Heart right ventricle (tissue), 16 donors: ENCODE results near the gene PPM1F. TPM values are rescaled to one million over a fixed set of nuclear protein-coding genes. Genes with fewer than 3 reads are reported as not detected.

Source experiments
- ATAC-seq, 8 donors: fragments of 200-7000 bp; cut with Tn5 transposase; one replicate each; pipeline ENCODE4 v1.9.1; 2020; ENCODE audit warnings: mild to moderate bottlenecking in 8 of 8, moderate library complexity in 8 of 8, moderate number of reproducible peaks in 1 of 8
- DNase-seq, 2 donors: peaks; one replicate each; pipeline ENCODE4 v3.0.0-alpha.2; 2020
- H3K27ac ChIP-seq, 10 donors: fragments of 200-600 bp; sonication (generic) in 2 of 10; one replicate each; pipeline versions ENCODE4 v1.5.0 to v1.8.0; 2020 to 2022; ENCODE audit warnings: mild to moderate bottlenecking in 3 of 10
- H3K27me3 ChIP-seq, 7 donors: fragments of 200-600 bp; one replicate each; pipeline ENCODE4 v1.8.0; 2021 to 2022; ENCODE audit warnings: mild to moderate bottlenecking in 2 of 7
- H3K36me3 ChIP-seq, 9 donors: fragments of 200-600 bp; sonication (generic) in 1 of 9; one replicate each; pipeline versions ENCODE4 v1.5.0 to v1.8.0; 2020 to 2022; ENCODE audit warnings: mild to moderate bottlenecking in 2 of 9
- H3K4me1 ChIP-seq, 9 donors: fragments of 200-600 bp; sonication (generic) in 1 of 9; one replicate each; pipeline versions ENCODE4 v1.5.0 to v1.8.0; 2020 to 2022; ENCODE audit warnings: mild to moderate bottlenecking in 4 of 9
- H3K4me3 ChIP-seq, 10 donors: fragments of 200-600 bp; sonication (generic) in 2 of 10; one replicate each; pipeline versions ENCODE4 v1.5.0 to v1.8.0; 2020 to 2022; ENCODE audit warnings: mild to moderate bottlenecking in 7 of 10, moderate library complexity in 2 of 10
- H3K9me3 ChIP-seq, 11 donors: fragments of 200-600 bp in 10 of 11; sonication (generic) in 2 of 11; one replicate each; pipeline versions ENCODE4 v1.5.0 to v1.8.0; 2013 to 2022; ENCODE audit warnings: mild to moderate bottlenecking in 2 of 11, control low read depth in 1 of 11, moderate library complexity in 1 of 11
- WGBS, 2 donors: extraction: QIAGEN DNeasy Blood & Tissue Kit; methylation state at CpG; one replicate each; pipeline ENCODE4 v1.1.7; 2013; ENCODE audit warnings: inconsistent platforms in 1 of 2; 5-methylcytosine and 5-hydroxymethylcytosine counted together
- intact Hi-C, 10 donors: fragments of 100-400 bp; cut with DNase I; formaldehyde crosslinking; loops; one replicate each; pipeline versions ENCODE4 v1.11.1 to v1.14.2; 2022
- polyA plus RNA-seq, 2 donors: library from polyadenylated mRNA; stranded (reverse); fragments of 200-250 nt; gene quantifications; one replicate each; pipeline ENCODE4 v1.2.3, GENCODE V29; 2013
- total RNA-seq, 10 donors: library from RNA; stranded (reverse); fragmentation: NEBNext Ultra II Directional in 3 of 10; extraction: Animal tissue kit (Norgen Biotek cat#: 25700) in 3 of 10; gene quantifications; one replicate each; pipeline versions ENCODE4 v1.2.1 to v1.2.4, GENCODE V29; 2021 to 2023
- TF ChIP-seq, protein P1 (sequence below), 9 donors: fragments of 200-600 bp; sonication (generic) in 2 of 9; IDR thresholded peaks; one replicate each; pipeline versions ENCODE4 v1.5.0 to v1.8.0; 2021 to 2022; ENCODE audit warnings: antibody characterized with exemption in 9 of 9, mild to moderate bottlenecking in 5 of 9, moderate library complexity in 1 of 9
- donor health status: Arrhythmogenic right ventricular cardiomyopathy.
- donor health status: ischemic (EF 13 %, LVEDD 7.1; RV severe dilation, severe dysfunction).
- donor health status: healthy with polysubstance abuse.
- donor health status: DM: no; HTN: yes; CAD: no.
- donor health status: DM: no; HTN: no; CAD: no.
- donor health status: ischemic (EF 25% LVEDD 6.9; RV normal size, moderate dysfunction).
- donor health status: ischemic (EF 25% LVEDD 5.7; RV mildly dilated, moderate dysfunction).
- donor health status: healthy.
- donor health status: DM: yes; HTN: yes; CAD: no.
- donor health status: Ischemic cardiomyopathy.
- donor health status: ischemic (EF 35%, LVEDD 5.7; RV mildly dilated, moderate dysfunction).
- donor health status: nonischemic (EF 11% LVEDD 7.7; RV severe dilation, severe dysfunction).
- donor health status: DM: yes; HTN: yes; CAD: no.
- donor health status: PGD.
- donor health status: ischemic (EF 29% LVEDD 5.4; RV normal size, mild dysfunction).
- donor health status: nonischemic (EF 23%, LVEDD 6.1; RV moderate dilation, normal function).

PPM1F gene
- total and polyA plus RNA-seq, 12 donors = 11.8 to 31.4 (median 18.1) TPM

DNA sequence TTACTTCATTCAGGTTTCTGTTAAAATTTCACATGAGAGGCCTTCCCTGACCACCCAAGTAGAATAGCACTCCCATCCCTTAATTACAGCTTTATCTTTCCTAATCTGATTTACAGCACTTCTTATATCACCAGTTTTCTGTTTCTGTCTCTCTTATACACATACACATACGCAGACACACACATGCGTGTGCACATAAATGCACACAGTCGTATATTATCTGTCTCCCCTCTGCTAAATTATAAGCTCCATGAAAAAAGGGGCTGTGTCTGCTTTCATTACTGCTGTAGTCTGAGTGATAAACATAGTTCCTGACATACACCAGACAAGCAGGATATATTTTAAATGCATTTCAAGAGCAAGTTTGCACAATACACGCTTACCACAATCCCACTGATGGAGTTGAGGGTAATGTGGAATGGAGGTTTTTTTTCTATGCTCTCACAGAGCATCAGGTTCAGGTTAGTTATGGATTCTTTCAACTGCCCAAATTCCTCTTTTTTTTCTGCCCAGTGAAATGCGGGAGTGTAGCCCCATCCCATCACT, 43.6 kb upstream of the PPM1F start:
- Histone ChIP-seq H3K27me3 (peaks cover 0 to 3% (median 0%) of the 10 kb centered on the region in 7 donors), H3K9me3 (no peaks in the 10 kb centered on the region), H3K4me1 (no peaks in the 10 kb centered on the region), H3K27ac (no peak overlapping the region), H3K4me3 (no peak overlapping the region), H3K36me3 (no peaks in the 10 kb centered on the region)
- ATAC-seq (no peak), DNase-seq (no peak)
- intact Hi-C loops = no loop called here
- 84 to 87% methylated on average over 5 of the region's 5 CpGs for WGBS, 2 donors
- TF ChIP-seq, protein P1, sequence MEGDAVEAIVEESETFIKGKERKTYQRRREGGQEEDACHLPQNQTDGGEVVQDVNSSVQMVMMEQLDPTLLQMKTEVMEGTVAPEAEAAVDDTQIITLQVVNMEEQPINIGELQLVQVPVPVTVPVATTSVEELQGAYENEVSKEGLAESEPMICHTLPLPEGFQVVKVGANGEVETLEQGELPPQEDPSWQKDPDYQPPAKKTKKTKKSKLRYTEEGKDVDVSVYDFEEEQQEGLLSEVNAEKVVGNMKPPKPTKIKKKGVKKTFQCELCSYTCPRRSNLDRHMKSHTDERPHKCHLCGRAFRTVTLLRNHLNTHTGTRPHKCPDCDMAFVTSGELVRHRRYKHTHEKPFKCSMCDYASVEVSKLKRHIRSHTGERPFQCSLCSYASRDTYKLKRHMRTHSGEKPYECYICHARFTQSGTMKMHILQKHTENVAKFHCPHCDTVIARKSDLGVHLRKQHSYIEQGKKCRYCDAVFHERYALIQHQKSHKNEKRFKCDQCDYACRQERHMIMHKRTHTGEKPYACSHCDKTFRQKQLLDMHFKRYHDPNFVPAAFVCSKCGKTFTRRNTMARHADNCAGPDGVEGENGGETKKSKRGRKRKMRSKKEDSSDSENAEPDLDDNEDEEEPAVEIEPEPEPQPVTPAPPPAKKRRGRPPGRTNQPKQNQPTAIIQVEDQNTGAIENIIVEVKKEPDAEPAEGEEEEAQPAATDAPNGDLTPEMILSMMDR (IDR thresholded peaks at IDR 0.05) = no peak

DNA sequence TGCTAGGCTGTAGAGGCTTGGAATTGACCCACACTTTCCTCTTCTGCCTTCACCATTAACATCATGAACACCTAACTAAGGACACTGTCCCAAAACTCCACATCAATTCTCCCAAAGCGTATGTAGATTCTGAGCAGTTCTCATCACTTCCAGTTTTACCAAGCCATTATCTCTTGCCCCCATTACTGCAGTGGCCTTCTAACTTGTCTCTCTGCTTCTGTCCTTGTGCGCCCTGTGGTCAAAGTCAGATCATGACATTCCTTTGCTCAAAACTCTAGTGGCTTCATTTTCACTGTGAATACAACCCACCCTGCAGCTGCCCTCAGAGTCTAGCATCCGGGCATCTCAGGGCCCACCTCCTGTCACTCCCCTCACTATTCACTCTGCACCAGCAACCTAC, 43.0 kb upstream of the PPM1F start:
- no peaks in the 10 kb centered on the region for H3K36me3 ChIP-seq
- H3K9me3 ChIP-seq = no peaks in the 10 kb centered on the region
- ATAC-seq (no peak), DNase-seq (no peak)
- no peak overlapping the region for H3K4me3 ChIP-seq
- no peak overlapping the region for H3K27ac ChIP-seq
- TF ChIP-seq, protein P1 (IDR thresholded peaks at IDR 0.05) = no peak
- intact Hi-C loops = no loop called here
- no peaks in the 10 kb centered on the region for H3K4me1 ChIP-seq
- WGBS, 2 donors = 88 to 94% methylated on average over 3 of the region's 3 CpGs
- peaks cover 0 to 3% (median 0%) of the 10 kb centered on the region in 7 donors for H3K27me3 ChIP-seq

DNA sequence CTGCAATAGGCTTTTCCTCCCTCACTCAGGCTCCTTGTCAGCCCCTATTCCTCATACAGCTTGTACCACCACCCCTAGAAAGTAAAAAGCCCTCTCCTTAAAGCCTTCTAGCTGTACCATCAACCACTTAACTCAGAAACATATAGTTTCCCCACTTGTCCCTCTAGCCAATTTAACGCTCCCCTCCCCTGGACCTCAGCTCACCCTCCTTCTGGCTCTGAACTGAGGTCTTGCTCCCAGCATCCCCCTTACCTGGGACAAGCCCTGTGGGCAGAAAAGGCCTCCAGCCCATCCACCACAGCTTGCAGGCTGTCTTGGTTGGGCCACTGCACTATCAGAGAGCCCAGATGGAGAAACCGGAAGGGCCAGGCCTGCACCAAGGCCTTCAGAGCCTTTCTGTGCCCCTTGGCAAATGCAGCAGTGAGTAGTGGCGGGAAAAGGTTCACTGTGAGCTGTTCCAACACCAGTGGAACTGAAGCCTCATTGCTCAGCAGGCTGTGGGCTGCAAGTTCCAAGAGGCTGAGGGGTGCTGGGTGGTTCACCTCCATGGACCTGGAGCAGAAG, 42.3 kb upstream of the PPM1F start:
- DNase-seq = no peak
- H3K27me3 ChIP-seq = peaks cover 0 to 3% (median 0%) of the 10 kb centered on the region in 7 donors
- no peak overlapping the region for H3K27ac ChIP-seq
- H3K4me1 ChIP-seq = no peaks in the 10 kb centered on the region
- no peak overlapping the region for H3K4me3 ChIP-seq
- H3K9me3 ChIP-seq = no peaks in the 10 kb centered on the region
- 92% methylated on average over 3 of the region's 3 CpGs for WGBS, 2 donors
- TF ChIP-seq, protein P1 (IDR thresholded peaks at IDR 0.05) = no peak
- H3K36me3 ChIP-seq = no peaks in the 10 kb centered on the region
- intact Hi-C loops = no loop called here
- ATAC-seq = no peak

DNA sequence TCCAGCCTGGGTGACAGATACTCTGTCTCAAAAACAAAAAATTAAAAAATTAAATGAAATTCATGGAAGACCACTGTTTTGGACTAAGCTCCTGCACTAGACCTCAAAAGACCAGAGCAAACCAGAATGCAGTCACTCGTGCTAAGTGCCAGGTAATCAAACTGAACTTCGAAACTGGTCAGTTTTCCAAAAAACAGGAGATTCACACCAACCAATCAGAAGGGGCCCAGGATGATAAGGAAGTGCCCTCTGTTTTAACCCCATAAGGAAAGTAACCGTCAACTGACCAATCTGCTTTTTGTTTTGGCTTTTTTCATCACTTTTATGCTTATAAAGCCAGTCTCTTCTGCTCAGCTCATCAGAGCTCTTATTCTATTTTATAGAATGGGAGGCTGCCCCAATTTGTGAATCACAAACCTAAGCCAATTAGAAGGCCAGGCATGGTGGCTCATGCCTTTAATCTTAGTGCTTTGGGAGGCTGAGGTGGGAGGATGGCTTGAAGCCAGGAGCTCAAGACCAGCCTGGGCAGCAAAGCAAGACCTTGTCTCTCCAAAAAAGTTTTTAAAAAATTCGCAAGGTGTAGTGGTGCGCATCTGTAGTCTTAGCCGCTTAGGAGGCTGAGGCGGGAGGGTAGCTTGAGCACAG, 40.1 kb upstream of the PPM1F start:
- ATAC-seq = no peak
- Histone ChIP-seq H3K4me3 (no peak overlapping the region), H3K27ac (no peak overlapping the region), H3K4me1 (no peaks in the 10 kb centered on the region), H3K36me3 (no peaks in the 10 kb centered on the region), H3K27me3 (peaks cover 0 to 3% (median 0%) of the 10 kb centered on the region in 7 donors), H3K9me3 (no peaks in the 10 kb centered on the region)
- WGBS, 2 donors = 76 to 79% methylated on average over 7 of the region's 7 CpGs
- TF ChIP-seq, protein P1 (IDR thresholded peaks at IDR 0.05) = no peak
- DNase-seq = no peak
- intact Hi-C loops = no loop called here
